Measurements from ENCODE around the gene FARSB. TPM values are rescaled to one million over a fixed set of nuclear protein-coding genes. Genes with fewer than 3 reads are reported as not detected.
A peak's percentile ranks its signal among the peaks of the same experiment; 100 is the strongest.
"Not testable (repeated sequence)": the region's sequence is repeated elsewhere in the genome, so short reads cannot be mapped to it uniquely, and the experiment has no call there.

Gene FARSB
- polyA plus RNA-seq (ENCODE audit: insufficient read length in 4 of 4): 10 to 100 TPM; 21.6 to 29.2 (median 26.9) TPM

DNA sequence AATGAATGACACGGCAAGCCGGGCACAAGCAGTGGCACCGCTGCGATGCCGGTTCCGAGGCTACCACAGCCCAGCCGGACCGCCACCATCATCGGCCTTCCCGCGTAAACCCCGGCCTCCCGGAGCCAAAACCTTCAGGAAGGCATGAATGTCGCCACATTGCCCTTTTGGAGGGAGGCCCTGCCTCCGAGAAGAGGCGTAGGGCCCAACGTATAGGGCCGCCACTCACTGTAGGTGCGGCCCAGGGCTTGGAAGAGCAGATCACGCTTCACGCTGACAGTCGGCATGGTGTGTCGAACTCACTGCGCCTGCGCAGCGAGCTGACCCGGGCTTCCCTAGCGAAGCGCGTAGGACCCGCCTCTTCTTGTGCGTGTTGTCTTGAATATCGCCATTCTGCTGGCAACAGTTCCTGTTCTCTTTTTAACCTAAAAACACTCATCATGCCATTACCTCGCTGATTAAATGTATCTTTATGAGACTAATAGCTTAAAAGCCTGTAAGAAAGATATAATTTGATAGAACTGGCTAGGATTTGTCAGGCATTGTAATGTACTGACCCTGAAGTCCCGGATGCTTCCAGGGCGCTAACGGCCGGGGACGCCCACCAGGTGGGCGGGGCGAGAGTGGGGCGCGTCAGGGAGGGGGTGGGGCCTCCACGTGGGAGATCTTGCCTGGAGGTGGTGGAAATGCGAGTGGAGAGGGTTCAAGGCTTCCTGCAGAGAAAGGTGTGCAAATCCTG is at the start of gene FARSB:
FARSB (minus strand) TSS at position 306 of the 739 bp plus-strand sequence; CDS start at position 287, 19 bp downstream.
- DNase-seq (ENCODE audit: low read depth in 4 of 4, low spot score in 2 of 4): peak; percentile 93 to 99 (median 96)

GRCh38 chr2:222703886-222704285 is 48.0 kb upstream of the FARSB start:
- no peak for DNase-seq (ENCODE audit: low read depth in 4 of 4, low spot score in 2 of 4)

GRCh38 chr2:222703091-222703490 is 47.2 kb upstream of the FARSB start:
- DNase-seq (ENCODE audit: low read depth in 4 of 4, low spot score in 2 of 4): no peak

DNA sequence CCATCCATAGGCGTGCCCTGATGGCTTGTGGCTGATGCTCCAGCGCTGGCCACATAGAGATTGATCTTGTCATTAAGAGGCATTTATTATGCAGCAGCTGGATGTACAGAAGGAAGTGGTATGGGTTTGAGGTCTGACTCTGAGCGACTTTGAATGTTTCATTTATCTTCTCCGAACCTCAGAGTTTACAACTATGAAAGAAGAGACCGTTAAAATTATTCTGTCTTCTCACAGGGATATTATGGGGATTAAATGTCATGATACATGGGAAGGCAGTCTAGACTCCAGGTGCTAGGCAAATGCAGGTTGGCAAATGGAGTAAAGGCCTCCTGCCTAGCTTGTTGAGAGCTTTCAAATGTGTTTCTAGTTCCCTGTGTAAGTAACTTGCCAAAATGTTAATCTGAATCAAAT is 45.8 kb upstream of the FARSB start:
- DNase-seq (ENCODE audit: low read depth in 4 of 4, low spot score in 2 of 4): no peak

DNA sequence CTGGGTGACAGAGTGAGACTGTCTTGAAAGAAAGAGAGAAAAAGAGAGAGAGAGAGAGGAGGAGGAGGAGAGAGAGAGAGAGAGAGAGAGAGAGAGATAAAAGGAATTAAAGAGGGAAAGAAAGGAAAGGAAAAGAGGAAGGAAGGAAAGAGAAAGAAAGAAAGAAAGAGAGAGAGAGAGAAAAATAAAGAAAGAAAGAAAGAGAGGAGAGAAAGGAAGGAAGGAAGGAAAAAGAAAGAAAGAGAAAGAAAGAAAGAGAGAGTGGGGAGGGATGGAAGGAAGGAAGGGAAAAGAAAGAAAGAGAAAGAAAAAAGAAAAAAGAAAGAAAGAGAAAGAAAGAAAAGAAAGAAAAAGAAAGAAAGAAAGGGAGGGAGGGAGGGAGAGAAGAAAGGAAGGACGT is 45.3 kb upstream of the FARSB start:
- DNase-seq (ENCODE audit: low read depth in 4 of 4, low spot score in 2 of 4): no peak

DNA sequence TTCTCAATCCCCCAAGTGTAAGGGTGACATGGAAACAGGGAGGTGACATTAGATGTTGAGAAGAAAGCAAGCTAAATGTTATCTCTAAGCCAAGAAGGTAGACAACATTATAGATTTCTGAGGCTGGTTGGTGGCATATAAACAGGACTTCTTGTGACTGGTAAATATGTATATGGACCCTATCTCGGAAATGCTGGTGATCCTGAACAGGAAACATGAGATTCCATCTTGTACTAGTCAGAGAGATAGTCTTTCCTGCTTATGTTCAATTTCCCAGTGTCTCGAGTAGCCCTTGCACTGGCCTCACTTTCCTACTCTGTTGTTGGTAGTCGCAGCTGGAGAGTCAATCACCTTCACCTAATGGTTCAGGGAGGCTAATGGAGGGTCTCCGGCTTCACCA is 42.4 kb upstream of the FARSB start:
- no peak for DNase-seq (ENCODE audit: low read depth in 4 of 4, low spot score in 2 of 4)

DNA sequence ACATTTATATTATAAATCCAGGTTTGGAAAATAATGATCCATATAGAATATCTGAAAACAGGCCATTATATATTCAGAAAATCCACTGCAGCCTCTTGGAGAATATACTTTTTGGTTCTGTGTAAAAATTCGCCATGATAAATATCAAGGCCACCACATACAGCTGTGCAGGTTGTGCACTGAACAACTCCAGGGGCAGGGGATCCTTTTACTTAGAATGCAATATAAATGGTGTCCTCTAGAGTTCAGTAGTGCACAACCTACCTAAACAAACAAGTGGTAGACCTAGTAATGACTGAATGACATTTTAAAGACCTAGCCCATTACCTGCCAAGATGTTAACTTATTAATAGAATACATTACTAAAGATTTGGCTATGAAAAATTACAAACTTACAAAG is 37.9 kb upstream of the FARSB start:
- DNase-seq (ENCODE audit: low read depth in 4 of 4, low spot score in 2 of 4): no peak

DNA sequence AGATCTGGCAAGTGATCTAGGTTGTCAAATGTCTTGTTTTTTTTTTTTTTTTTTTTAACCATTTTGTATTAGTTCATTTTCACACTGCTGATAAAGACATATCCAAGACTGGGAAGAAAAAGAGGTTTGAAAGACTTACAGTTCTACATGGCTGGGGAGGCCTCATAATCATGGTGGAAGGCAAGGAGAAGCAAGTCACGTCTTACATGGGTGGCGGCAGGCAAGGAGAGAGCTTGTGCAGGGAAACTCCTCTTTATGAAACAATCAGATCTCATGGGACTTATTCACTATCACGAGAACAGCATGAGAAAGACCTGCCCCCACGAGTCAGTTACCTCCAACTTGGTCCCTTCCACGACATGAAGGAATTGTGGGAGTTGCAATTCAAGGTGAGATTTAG is 37.5 kb upstream of the FARSB start:
- DNase-seq (ENCODE audit: low read depth in 4 of 4, low spot score in 2 of 4): not testable (repeated sequence)

GRCh38 chr2:222690564-222691200 is 34.8 kb upstream of the FARSB start:
- peak in 3 of 4 donors; percentile 34 to 68 (median 49) for DNase-seq (ENCODE audit: low read depth in 4 of 4, low spot score in 2 of 4)

GRCh38 chr2:222689322-222689721 is 33.4 kb upstream of the FARSB start:
- no peak for DNase-seq (ENCODE audit: low read depth in 4 of 4, low spot score in 2 of 4)

DNA sequence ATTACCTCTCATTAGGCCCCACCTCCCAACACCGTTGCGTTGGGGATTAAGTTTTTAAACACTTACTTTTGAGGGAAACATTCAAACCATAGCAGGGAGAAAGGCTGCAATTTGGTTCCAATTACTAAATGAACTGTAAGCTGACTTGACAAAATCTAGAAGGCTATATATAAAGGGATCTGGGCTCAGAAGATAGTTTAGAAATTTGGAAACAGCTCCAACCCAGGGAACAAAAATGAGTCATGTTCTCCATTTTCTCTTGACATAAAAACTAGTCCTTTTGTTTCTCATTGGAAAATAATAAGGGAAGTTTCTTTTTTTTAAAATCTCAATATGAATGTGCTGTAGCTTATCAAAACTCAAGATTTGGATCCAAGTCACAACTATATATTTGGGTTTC is 33.0 kb upstream of the FARSB start:
- DNase-seq (ENCODE audit: low read depth in 4 of 4, low spot score in 2 of 4): no peak

DNA sequence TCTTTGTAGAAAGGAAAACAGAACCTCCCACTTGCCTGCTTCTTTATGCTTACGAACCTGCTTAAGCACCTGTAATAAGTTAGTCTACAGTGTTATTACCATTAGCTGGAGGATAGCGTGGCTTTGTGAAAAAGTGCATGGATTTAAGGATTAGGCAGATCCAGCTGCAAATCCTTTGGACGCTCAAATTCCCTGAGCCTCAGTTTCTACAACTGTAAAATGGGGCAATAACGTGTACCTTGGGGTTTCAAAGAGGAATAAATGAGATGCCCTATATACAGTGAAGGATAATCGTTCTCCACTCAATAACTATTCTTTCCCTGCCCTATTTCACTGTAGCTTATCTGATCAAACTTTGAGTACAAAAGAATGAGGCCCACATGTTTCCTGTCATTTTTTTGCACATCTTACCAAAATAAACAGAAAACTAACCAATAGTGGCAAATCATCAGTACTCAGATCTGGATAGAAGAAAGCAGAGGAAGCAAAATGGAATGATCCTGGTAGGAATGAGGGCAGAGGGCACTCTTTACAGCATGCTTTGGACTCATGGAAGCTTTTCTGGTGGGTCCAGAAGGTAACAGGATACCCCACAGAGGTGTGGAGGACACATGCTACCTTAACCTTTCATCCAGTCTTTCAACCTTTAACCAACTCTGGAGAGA is 30.3 kb upstream of the FARSB start:
- no peak for DNase-seq (ENCODE audit: low read depth in 4 of 4, low spot score in 2 of 4)

DNA sequence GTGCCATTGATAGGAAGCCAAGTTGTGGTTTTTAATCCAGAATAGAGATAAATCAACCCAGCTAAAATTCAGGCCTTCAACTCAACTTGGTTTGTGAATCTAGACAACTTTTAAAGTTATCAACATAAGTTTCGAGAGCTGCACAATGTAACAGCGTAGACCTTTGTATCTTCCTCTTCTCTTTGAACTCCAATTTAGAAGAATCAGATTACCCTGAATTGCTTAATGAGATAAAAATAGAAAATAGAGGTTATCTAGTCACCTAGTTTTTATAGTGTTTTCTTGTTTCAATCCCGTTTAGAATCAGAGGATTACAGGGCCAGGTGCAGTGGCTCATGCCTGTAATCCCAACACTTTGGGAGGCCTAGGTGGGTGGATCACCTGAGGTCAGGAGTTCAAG is 27.9 kb upstream of the FARSB start:
- no peak for DNase-seq (ENCODE audit: low read depth in 4 of 4, low spot score in 2 of 4)

DNA sequence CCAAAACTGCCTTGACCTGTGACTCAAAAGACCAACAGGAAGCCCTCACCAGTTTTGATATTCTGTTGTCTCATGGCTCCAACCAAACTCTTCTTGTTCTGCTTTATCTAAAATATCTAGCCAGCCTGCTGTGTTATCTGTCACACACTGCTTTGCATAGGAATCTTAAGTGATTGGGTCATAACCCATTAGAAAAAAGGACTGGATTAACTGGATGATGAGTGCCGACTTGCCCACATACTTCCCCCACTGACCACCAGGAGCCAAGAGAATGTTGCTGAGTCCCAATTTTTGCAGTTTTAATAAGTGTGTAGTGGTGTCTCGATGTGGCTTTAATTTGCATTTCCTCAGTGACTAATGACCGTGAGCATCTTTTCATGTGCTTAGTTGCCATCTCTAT is 22.1 kb upstream of the FARSB start:
- DNase-seq (ENCODE audit: low read depth in 4 of 4, low spot score in 2 of 4): no peak

GRCh38 chr2:222673883-222674282 is 18.0 kb upstream of the FARSB start:
- no peak for DNase-seq (ENCODE audit: low read depth in 4 of 4, low spot score in 2 of 4)

- no peak for DNase-seq (ENCODE audit: low read depth in 4 of 4, low spot score in 2 of 4)
Observed at GRCh38 chr2:222673273-222673672, 17.4 kb upstream of the FARSB start.

GRCh38 chr2:222672068-222672401 is 16.1 kb upstream of the FARSB start:
- DNase-seq (ENCODE audit: low read depth in 4 of 4, low spot score in 2 of 4): peak in 1 of 4 donors; percentile 13

- DNase-seq (ENCODE audit: low read depth in 4 of 4, low spot score in 2 of 4): peak in 2 of 4 donors; percentile 13 to 38
Observed at GRCh38 chr2:222671259-222672067, 15.6 kb upstream of the FARSB start, which contains the start of gene MOGAT1. TSS of gene MOGAT1 (plus strand) at chr2:222671658. CDS start at chr2:222671786, 128 bp downstream.

GRCh38 chr2:222670191-222671038 is 14.5 kb upstream of the FARSB start:
- no peak for DNase-seq (ENCODE audit: low read depth in 4 of 4, low spot score in 2 of 4)

- no peak for DNase-seq (ENCODE audit: low read depth in 4 of 4, low spot score in 2 of 4)
Observed at GRCh38 chr2:222669353-222669752, 13.5 kb upstream of the FARSB start.

Data from left renal cortex interstitium (tissue), 4 donors.